Psoas muscle (tissue), 8 donors: ENCODE data around the gene SCARF2. TPM values are rescaled to one million over a fixed set of nuclear protein-coding genes. Genes with fewer than 3 reads are reported as not detected.

Experiments used
- ATAC-seq, 4 donors: fragments of 200-7000 bp; cut with Tn5 transposase; one replicate each; pipeline ENCODE4 v1.9.1; 2020; ENCODE audit warnings: moderate library complexity in 3 of 4, mild to moderate bottlenecking in 2 of 4
- DNase-seq, 2 donors: peaks; one replicate each; pipeline ENCODE4 v3.0.0-alpha.2; 2020
- H3K27ac ChIP-seq: fragments of 200-600 bp; one replicate; pipeline ENCODE4 v1.8.0; 2022
- H3K27me3 ChIP-seq, 3 donors: fragments of 200-600 bp in 1 of 3; one replicate each; pipeline versions ENCODE4 v1.6.1 to v1.8.0; 2013 to 2022; ENCODE audit warnings: low read length in 2 of 3, mild to moderate bottlenecking in 2 of 3, moderate library complexity in 1 of 3; ENCODE audit not compliant: insufficient read depth in 3 of 3
- H3K36me3 ChIP-seq, 2 donors: fragments of 200-600 bp in 1 of 2; one replicate each; pipeline versions ENCODE4 v1.6.1 to v1.8.0; 2013 to 2022; ENCODE audit warnings: low read depth in 1 of 2, mild to moderate bottlenecking in 1 of 2, moderate library complexity in 1 of 2; ENCODE audit not compliant: insufficient read depth in 1 of 2
- H3K4me1 ChIP-seq: fragments of 200-600 bp; one replicate; pipeline ENCODE4 v1.8.0; 2022
- H3K4me3 ChIP-seq: fragments of 200-600 bp; one replicate; pipeline ENCODE4 v1.8.0; 2022; ENCODE audit warnings: mild to moderate bottlenecking
- H3K9me3 ChIP-seq: fragments of 200-600 bp; one replicate; pipeline ENCODE4 v1.8.0; 2022
- WGBS, 3 donors: extraction: QIAGEN DNeasy Blood & Tissue Kit; methylation state at CpG; one replicate each; pipeline versions ENCODE4 v1.1.6 to v1.1.7; 2013; 5-methylcytosine and 5-hydroxymethylcytosine counted together
- intact Hi-C, 2 donors: fragments of 100-400 bp; cut with DNase I; formaldehyde crosslinking; loops; one replicate each; pipeline versions ENCODE4 v1.11.0 to v1.14.2; 2022
- polyA plus RNA-seq, 3 donors: library from polyadenylated mRNA; stranded (reverse); fragments of 200-250 nt; gene quantifications; one replicate each; pipeline ENCODE4 v1.2.3, GENCODE V29; 2013
- total RNA-seq, 4 donors: library from RNA; stranded (reverse); fragmentation: NEBNext Ultra II Directional in 2 of 4; extraction: Animal tissue kit (Norgen Biotek cat#: 25700) in 2 of 4; gene quantifications; one replicate each; pipeline versions ENCODE4 v1.2.1 to v1.2.4, GENCODE V29; 2021 to 2023
- TF ChIP-seq, protein P1 (sequence below): fragments of 200-600 bp; IDR thresholded peaks from one replicate; pipeline ENCODE4 v1.8.0; 2022; ENCODE audit warnings: antibody characterized with exemption
- donor health status: healthy with polysubstance abuse.
- donor health status: DM: no; HTN: no; CAD: no; lungs with moderate emphysema.
- donor health status: Bipolar disorder and iron deficiency.
- donor health status: healthy.
- donor health status: DM: yes; HTN: yes; CAD: no.
- donor health status: DM: no; HTN: no; CAD: no.
- donor health status: DM: no; HTN: no; CAD: no.
- donor health status: DM: yes; HTN: yes; CAD: no.

SCARF2 gene
- total and polyA plus RNA-seq, 7 donors: 0.44 to 2.0 (median 1.3) TPM

DNA sequence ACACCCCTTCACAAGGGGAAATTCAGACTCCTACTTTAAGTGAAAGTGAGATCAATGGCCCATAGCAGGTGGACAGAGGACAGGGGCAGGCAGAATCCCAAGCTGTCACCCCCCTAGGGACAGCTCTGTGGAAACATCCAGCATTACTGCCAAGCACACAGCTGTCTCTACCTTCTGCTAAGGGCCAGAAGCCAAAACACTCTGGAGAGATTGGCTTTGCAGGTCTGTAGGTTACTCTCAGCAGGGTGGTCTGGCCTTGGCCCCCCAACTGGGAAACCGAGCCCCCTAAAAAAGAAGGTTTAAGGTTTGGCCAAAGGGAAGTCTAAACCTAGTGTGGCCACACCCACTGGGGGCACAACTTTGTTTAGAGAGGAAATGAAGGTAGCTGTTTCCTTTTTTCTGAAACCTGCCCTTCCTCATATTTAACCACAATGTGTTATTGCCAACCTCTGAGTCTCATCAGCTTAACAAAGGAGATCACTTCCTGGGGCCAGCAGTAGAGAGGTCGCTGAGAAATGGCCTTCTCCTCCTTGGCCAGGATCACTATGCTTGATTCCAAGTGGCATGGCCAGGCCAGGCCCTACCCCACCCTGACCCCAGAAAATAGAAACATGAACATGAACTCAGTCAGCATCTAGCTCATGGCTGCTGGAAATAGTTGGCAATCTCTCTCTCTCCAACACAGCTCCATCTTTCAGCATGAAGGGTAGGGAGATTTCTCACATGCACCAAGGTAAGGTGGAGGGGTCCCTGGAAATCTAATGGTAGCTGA, 25.9 kb upstream of the SCARF2 start:
- Histone ChIP-seq H3K27me3 (no peaks in the 10 kb centered on the region), H3K4me1 (peaks cover 16% of the 10 kb centered on the region), H3K27ac (peak overlapping the region; percentile 11), H3K36me3 (peaks cover 0 to 23% of the 10 kb centered on the region in 2 donors), H3K4me3 (no peak overlapping the region), H3K9me3 (no peaks in the 10 kb centered on the region)
- 22 to 35% (median 34%) methylated on average over 2 of the region's 2 CpGs for WGBS, 3 donors
- intact Hi-C loops: no loop called here
- peak; percentile 87 to 93 (median 92) for ATAC-seq
- peak; percentile 28 to 77 for DNase-seq
- TF ChIP-seq, protein P1, sequence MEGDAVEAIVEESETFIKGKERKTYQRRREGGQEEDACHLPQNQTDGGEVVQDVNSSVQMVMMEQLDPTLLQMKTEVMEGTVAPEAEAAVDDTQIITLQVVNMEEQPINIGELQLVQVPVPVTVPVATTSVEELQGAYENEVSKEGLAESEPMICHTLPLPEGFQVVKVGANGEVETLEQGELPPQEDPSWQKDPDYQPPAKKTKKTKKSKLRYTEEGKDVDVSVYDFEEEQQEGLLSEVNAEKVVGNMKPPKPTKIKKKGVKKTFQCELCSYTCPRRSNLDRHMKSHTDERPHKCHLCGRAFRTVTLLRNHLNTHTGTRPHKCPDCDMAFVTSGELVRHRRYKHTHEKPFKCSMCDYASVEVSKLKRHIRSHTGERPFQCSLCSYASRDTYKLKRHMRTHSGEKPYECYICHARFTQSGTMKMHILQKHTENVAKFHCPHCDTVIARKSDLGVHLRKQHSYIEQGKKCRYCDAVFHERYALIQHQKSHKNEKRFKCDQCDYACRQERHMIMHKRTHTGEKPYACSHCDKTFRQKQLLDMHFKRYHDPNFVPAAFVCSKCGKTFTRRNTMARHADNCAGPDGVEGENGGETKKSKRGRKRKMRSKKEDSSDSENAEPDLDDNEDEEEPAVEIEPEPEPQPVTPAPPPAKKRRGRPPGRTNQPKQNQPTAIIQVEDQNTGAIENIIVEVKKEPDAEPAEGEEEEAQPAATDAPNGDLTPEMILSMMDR: no peak

DNA sequence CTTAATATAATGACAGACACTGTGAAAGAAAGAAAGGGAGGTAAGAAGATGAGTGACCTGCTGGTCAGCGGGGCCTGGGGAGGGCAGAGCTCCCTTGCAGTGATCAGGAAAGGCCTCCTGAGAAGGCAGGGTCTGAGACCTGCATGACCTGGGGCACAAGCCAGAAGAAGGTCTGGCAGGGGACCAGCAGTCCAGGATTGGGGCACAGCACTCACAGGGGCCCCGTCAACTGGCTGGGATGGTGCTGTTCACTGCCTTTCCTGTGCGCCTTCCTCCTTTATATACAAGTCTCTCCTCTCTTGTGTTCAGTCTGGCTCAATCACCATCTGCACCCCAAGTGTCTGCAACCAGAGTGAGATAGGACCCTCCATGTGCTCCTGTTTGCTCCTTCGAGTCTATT, 22.2 kb upstream of the SCARF2 start:
- 96 to 99% (median 97%) methylated on average over 4 of the region's 4 CpGs for WGBS, 3 donors
- ATAC-seq (no peak), DNase-seq (peak in 1 of 2 donors; percentile 19)
- H3K36me3 ChIP-seq: peaks cover 0 to 33% of the 10 kb centered on the region in 2 donors
- no peaks in the 10 kb centered on the region for H3K27me3 ChIP-seq
- intact Hi-C loops: no loop called here
- TF ChIP-seq, protein P1: no peak
- H3K27ac ChIP-seq: no peak overlapping the region
- peaks cover 16% of the 10 kb centered on the region for H3K4me1 ChIP-seq
- H3K9me3 ChIP-seq: no peaks in the 10 kb centered on the region
- H3K4me3 ChIP-seq: no peak overlapping the region

DNA sequence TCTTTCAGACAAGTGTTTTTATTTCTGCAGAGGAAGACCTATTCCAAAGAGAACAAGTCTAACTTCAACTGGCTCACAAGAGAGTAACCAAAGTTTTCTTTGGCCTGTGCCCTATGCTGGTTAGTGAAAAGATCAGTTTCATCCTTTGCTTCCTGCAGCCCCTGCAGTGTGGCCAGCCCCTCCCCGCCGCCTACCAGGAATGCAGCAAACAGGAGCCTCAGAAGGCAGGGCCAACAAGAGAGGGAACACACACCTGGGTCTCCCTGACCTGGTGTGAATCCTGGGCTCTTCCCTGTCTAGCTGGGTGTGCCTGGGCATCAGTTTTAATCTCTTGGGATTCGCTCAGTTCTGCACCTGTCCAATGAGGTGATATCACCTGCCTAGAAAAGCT, 21.5 kb upstream of the SCARF2 start:
- TF ChIP-seq, protein P1: no peak
- ATAC-seq: no peak
- WGBS, 3 donors: 95 to 100% (median 96%) methylated on average over 3 of the region's 3 CpGs
- peak in 1 of 2 donors; percentile 25 for DNase-seq
- intact Hi-C loops: no loop called here
- Histone ChIP-seq H3K27me3 (no peaks in the 10 kb centered on the region), H3K27ac (no peak overlapping the region), H3K36me3 (peaks cover 0 to 26% of the 10 kb centered on the region in 2 donors), H3K4me1 (peaks cover 15% of the 10 kb centered on the region), H3K9me3 (no peaks in the 10 kb centered on the region), H3K4me3 (no peak overlapping the region)

DNA sequence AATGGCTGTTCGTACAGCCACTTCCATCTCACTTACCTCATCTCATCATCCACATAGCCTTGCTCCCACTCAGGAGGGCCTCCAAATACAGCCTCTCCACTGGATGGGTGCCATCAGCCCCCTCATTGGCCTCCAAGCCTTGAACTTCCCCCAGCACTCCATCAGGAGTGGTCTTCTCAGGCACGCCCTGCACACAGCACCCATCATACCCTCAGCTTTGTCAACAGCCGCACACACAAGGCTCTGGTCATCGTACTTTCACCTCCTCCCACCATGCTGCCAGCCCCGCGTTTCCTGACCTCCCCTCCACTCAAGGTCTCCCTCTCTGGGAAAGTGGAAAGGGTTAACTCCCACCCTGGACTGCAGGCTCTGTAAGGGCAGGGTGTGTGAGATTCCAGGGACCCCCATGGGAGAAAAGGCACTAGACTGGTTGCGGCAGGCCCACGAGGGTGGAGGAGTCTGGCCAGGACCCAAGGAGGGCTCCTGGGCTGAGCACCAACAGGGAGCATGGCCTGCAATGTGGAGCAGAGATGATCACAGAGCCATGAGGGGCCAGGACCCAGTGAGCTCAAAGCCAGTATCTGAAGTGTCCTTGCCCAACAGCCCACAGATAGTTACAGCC, 21.0 kb upstream of the SCARF2 start:
- intact Hi-C loops: no loop called here
- peaks cover 10% of the 10 kb centered on the region for H3K4me1 ChIP-seq
- ATAC-seq: no peak
- 75 to 81% (median 76%) methylated on average over 8 of the region's 8 CpGs for WGBS, 3 donors
- no peaks in the 10 kb centered on the region for H3K9me3 ChIP-seq
- H3K36me3 ChIP-seq: peaks cover 0 to 28% of the 10 kb centered on the region in 2 donors
- peak in 1 of 2 donors; percentile 19 for DNase-seq
- H3K27ac ChIP-seq: no peak overlapping the region
- TF ChIP-seq, protein P1: no peak
- H3K4me3 ChIP-seq: no peak overlapping the region
- no peaks in the 10 kb centered on the region for H3K27me3 ChIP-seq
